Occipital lobe (tissue), 2 donors: Measurements from ENCODE around the gene NRXN2. TPM values are rescaled to one million over a fixed set of nuclear protein-coding genes. Genes with fewer than 3 reads are reported as not detected.

Experiments used
- DNase-seq: peaks from one replicate; lab custom pipeline; 2025; lab: John Stamatoyannopoulos, UW
- total RNA-seq: library from RNA; depleted of rRNA; stranded (reverse); fragments of >200 nt; gene quantifications from one replicate; pipeline ENCODE4 v1.2.3, GENCODE V29; 2014

Gene NRXN2
- total RNA-seq, 1 donor from 2014 or later: 219 TPM

- no peak for DNase-seq
These were observed 91.3 kb downstream of the NRXN2 start for GRCh38 chr11:64631675-64632074.

- no peak for DNase-seq
These were observed 93.0 kb downstream of the NRXN2 start for GRCh38 chr11:64629796-64630562.

DNA sequence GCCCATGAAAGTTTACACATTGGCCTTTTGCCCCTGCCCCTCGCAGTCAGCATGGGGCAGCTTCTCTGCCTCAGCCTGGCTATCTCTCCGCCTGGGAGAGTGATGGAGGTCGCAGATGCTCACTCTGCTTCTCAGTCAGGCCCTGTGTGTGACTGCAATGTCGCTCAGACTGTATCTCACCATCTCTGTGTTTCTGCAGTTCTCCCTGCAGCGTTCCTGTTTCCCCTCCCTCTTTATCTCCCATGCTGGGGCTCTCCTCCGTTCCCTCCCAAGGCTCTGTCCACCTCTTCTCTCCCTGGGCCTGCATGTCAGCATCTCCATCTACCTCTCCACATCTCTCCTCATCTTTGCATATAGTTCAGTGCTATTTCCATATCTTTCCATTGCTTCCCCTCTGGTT lies 93.9 kb downstream of the NRXN2 start:
- DNase-seq: no peak

DNA sequence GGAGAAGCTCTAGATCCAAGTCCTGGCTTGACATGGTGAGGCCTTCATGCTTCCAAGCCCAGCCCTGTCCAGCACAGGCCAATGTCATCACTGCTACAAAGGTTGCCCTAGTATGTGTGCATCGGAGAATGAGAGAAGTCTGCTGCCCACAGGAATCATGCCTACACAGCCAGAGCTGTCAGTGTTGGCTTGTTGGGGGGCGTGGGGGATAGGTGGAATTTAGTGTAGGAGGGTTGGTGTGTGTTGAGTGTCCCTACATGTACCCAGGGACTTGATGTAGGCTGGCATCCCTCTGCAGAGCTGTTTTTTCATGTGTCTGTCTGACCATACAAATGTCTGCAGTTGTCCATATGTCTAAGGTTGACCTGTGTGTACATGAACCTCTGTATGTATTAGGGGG lies 94.4 kb downstream of the NRXN2 start:
- DNase-seq: no peak

GRCh38 chr11:64627371-64627770 lies 95.6 kb downstream of the NRXN2 start:
- DNase-seq: no peak

DNA sequence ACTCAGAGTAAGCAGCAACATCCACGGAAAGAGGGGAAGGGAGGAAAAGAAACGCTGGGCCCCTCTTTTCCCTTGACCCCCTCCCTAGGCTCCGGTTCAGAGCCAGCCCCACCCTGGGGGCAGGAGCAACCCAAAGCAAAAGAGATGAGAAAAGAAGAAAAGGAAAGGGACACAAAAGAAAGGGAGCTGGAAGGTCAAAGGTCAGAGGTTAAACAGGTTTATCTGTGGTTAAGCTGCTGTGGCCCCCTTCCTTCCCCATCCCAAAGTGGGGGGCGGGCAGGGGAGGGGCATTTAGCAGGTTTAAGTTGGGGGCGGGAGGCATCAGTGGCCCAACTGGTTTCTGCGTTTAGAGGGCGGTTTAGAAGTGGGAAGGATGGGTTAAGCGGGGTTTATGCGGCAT lies 96.4 kb downstream of the NRXN2 start:
- no peak for DNase-seq

DNA sequence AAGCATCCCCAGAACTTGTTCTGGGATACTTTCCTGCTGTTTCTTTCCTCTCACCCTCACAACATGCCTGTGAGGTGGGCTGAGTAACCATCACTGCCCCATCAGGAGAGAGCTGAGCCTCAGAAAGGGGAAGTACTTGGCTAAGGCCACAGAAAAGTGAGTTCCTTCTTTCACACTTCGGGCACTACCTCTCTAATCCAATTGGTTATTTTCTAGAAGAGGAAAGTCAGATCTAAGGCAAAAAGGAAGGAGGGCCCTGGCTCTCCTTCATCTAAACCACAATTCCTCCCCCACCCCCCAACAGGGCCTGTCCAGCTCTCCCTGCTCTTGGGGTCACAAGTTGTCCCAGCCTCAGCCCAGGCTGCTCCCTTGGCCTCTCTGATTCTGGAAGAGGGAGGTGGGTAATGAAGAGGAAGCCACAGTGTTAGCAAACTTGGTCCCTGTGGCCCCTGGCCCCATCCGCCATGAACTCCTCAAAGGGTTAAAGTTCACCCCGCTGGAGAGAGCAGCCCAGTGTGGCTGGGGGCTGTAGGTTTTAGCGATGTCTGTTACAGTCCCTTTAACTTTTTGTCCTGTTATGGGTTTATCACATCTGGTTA lies 98.0 kb downstream of the NRXN2 start:
- DNase-seq: no peak

DNA sequence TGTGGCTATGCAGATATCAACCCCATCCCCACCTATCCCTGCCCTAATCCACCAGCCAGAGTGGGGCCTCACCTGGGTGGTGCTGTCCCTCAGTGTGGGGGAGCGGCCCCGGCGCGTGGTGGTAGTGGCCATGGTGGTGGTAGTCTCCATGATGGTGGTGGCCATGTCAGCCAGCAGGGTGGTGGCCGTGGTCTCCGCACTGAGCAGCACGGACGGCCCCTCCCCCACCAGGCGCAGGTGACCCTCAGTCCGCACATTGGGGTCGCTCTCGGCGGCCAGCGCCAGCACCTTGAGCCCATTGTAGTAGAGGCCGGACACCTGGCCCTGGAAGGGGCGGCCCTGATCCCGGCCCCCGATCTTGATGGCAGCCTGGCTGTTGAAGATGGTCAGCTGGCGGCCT lies 100.3 kb downstream of the NRXN2 start:
- no peak for DNase-seq

DNA sequence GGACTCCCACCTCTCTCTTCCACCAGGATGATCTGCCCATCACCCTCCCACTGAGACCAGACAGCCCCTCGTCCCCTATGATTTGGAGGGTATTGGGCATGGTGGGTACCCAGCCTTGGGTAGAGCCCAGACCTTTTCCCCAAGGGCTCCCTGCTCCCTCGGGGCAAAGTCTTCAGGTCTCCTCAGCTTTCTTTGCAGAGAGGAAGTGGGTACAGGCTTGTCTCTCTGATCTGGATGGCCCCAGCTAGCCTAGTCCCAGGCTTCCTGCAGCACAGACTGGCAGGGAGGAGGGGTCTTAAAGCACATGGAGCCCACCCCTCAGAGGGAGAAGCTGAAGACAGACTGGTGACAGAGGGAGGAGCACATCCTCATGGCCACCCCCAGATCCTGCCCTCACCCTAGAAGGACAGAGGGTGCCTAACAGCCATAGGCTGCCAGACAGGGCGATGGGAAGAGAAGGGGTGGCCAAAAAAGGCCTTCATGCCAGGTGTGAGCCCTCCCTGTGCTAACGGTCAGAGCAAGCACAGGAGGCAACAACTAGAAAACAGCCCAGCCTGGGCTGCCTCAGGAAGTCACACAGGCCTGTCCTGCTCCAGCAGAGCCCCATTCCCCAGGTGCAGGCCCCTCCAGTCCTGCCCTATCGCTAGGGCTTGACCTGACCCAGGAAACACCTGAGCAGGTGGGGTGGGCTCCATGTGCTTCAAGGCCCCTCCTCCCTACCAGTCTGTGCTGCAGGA lies 101.5 kb downstream of the NRXN2 start:
- no peak for DNase-seq

- peak; percentile 51 for DNase-seq
These were observed 102.5 kb downstream of the NRXN2 start for GRCh38 chr11:64620381-64620971.

- DNase-seq: no peak
These were observed 103.1 kb downstream of the NRXN2 start for GRCh38 chr11:64619811-64620380.

DNA sequence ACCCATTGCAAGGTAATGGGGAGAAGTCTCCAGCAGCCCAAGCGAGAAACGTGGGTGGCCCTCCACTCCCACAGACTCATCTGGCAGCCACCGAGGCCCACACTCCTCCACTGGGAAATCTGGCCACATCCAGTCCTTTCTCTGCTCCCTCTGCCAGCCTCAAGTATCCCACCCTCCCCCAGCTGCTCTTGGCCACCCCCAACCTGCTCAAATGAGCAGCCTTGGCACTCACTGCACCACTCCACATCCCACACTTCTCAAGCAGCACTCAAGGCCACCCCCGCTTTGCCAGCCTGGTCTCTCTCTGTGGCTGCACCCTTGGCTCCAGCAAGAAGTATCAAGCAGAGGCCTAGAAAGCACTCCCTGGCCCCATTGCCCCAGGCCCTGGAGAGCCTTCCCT lies 103.8 kb downstream of the NRXN2 start:
- peak; percentile 73 for DNase-seq

DNA sequence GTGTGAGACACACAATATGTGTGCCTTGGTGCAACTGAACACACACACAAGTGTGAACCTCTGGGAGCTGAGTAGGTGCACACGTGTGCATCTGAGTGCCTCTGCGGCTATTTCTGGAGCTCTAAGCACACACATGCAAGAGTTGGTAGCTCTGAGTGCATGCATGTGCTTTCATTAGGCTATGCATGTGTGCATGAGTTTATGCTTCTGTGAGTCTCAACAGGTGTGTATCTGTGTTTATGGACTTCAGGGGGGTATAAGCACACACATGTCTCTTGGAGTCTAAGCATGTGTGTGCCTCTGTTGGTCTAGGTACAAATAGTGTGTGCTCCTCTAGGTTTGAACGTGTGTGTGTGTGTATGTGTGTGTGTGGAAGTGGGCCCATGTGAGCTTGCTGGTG lies 106.2 kb downstream of the NRXN2 start:
- DNase-seq: no peak

DNA sequence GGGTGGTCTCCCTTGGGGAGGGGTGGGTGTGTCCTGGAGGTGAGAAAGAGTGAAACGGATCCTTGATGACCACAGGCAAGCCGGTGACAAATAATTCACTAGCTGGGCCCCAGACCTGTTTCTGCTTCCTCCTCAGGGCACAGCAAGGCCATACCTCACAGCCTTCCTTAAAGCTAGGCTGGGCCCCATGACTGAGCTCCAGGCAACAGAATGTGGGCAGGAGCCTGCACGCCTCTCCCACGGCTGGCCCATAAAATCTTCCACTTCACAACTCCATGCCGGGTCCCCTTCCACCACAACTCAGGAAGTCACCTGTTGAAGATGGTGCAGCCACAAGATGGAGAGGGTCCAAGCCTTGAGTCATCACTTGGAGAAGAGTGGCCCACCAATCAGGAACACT lies 108.1 kb downstream of the NRXN2 start:
- DNase-seq: no peak

DNA sequence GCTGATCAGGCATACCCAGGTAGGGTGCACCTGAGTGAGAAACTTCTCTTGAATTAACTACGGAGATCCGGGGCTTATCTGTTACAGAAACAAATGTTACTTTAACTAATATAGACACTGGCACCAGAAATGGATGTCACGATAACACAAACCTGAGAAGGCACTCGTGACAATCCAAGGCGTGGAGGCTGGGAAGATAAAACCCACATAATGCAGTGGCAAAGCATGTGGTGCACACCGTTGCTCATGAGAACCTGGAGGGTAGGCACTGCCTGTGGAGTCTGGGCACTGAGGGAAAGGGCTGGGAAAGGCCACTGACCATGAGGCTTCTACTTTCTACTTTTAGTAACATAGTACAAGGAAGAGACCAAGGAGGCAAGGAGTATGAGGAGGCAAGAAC lies 109.3 kb downstream of the NRXN2 start:
- DNase-seq: no peak

- no peak for DNase-seq
These were observed 110.9 kb downstream of the NRXN2 start for GRCh38 chr11:64611869-64612646.

GRCh38 chr11:64611176-64611575 lies 111.8 kb downstream of the NRXN2 start:
- no peak for DNase-seq

DNA sequence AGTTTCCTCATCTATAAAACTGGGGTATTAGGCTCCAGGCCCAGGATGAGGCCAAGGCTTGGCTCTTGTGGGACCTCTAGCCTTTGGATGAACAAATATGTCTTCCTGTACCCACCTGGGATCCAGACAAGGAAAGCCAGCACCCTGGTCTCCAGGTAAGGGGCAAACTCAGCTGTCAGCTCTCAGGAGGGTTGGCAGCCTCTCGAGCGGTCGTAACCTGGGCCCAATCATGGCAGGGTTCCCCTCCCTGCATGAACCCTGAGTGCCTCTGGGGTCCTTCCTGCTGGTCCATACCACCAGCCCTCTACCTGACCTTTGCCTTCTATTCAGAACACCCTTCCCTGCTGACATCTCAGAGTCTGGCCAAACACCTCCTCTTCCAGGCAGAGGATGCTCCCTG lies 112.4 kb downstream of the NRXN2 start:
- DNase-seq: no peak

- DNase-seq: no peak
These were observed 113.5 kb downstream of the NRXN2 start for GRCh38 chr11:64609436-64610047.

DNA sequence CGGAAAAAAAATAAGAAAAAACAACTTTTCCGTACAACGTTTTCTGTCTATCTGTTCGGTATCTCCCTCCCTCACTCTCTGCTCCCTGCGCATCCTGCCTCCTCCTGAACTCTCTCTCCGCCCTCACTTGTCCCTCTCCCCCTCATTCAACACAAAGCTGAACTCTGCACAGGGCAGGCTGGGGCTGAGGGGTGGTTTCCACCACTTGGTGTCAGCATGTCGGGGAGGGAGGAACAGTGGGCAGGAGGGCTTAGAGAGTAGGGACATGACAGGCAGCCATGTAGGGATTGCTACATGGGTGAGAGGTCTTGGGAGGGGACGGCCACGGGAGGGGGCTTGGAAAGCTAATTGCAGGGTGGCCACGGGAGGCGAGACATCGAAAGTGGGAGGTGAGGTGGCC lies 114.4 kb downstream of the NRXN2 start:
- no peak for DNase-seq

- DNase-seq: peak; percentile 31
These were observed 115.0 kb downstream of the NRXN2 start for GRCh38 chr11:64608046-64608445.
